AG09309 (cell line): ENCODE measurements around the gene UQCRC2.
"Not testable (repeated sequence)": the region's sequence is repeated elsewhere in the genome, so short reads cannot be mapped to it uniquely, and the experiment has no call there.

ENCODE experiments used
- DNase-seq: peaks from one replicate; pipeline ENCODE4 v3.0.0-alpha.2; 2010; ENCODE audit warnings: low read depth
- H3K4me3 ChIP-seq: 2 replicates; pipeline ENCODE4 v1.5.1; 2011; ENCODE audit warnings: mild to moderate bottlenecking, low read depth, low read length, moderate library complexity; ENCODE audit not compliant: control insufficient read depth
- TF ChIP-seq, protein P1 (sequence below): IDR thresholded peaks from 2 replicates; pipeline ENCODE4 v1.5.1; 2011; ENCODE audit warnings: mild to moderate bottlenecking, low read depth, low read length, inconsistent platforms; ENCODE audit not compliant: insufficient read depth, control insufficient read depth; ENCODE audit errors: missing control alignments

UQCRC2 gene

DNA sequence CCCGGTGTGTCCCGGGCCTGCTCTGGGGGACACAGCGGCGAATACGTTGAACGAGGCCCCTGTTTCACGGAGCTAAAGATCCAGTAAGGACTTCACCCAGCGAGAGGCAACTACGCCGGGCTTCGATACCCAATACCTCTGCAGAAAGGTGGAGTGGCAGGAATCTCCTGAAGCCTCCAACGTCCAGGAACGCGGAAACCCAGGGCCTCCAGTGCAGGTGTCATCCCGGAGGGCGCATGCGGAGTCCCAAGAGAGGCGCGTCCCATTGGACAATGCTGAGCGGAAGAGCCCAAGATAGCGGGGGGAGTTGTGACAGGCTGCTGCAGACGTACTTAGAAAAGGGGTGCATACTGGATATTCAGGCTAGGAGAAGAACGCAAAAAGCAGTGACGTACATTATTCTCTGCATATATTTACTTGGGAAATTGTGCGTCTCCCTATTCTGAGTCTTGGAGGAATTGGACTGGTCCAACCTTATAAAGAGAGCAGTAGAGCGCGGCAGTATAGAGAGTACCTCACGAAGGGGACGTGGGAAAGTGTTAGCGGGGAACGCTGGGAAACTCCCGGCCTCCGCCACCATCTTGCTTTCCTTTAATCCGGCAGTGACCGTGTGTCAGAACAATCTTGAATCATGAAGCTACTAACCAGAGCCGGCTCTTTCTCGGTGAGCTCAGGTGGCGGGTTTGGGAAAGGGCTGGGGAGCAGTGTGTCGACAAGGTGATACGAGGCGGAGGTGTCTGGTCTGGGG lies at the start of gene UQCRC2:
TSS of gene UQCRC2 (plus strand) at position 569 of the 748 bp plus-strand sequence. CDS start at position 632, 63 bp downstream.
- H3K4me3 ChIP-seq: peak within 1 kb of the TSS; percentile 90
- TF ChIP-seq, protein P1, sequence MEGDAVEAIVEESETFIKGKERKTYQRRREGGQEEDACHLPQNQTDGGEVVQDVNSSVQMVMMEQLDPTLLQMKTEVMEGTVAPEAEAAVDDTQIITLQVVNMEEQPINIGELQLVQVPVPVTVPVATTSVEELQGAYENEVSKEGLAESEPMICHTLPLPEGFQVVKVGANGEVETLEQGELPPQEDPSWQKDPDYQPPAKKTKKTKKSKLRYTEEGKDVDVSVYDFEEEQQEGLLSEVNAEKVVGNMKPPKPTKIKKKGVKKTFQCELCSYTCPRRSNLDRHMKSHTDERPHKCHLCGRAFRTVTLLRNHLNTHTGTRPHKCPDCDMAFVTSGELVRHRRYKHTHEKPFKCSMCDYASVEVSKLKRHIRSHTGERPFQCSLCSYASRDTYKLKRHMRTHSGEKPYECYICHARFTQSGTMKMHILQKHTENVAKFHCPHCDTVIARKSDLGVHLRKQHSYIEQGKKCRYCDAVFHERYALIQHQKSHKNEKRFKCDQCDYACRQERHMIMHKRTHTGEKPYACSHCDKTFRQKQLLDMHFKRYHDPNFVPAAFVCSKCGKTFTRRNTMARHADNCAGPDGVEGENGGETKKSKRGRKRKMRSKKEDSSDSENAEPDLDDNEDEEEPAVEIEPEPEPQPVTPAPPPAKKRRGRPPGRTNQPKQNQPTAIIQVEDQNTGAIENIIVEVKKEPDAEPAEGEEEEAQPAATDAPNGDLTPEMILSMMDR: no peak
- peak; percentile 79 for DNase-seq

DNA sequence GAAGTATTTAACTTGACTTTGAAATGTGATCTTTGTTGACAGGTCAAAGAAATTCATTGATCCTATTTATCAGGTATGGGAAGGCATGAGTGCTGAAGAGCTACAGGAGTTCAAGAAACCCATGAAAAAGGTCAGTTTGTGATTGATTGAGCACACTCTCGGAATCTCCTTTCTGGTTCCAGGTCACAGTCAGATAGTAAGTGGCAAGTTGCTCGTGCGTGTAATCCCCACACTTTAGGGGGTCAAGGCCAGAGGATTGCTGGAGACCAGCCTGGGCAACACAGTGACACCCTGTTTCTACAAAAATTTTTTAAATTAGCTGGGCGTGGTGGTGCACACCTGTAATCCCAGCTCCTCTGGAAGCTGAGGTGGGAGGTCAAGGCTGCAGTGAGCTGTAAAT lies 20.5 kb upstream of the UQCRC2 start:
- not testable (repeated sequence) for H3K4me3 ChIP-seq, DNase-seq

DNA sequence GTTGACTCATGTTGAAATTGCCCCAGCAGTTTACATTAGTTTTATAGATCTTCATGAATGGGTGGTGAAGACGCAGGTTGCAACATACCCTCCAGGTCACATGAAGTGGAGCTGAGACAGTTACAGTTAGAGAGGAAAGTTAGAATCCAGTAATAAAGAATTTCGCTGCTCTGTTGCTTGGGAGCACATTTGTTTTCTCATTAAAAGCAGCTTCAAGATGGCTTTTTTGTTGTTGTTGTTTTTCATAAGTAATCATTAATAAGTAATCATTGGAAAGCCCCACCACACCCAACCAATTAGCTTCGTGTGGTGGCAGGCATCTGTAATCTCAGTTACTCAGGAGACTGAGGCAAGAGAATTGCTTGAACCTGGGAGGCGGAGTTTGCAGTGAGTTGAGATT lies 19.8 kb upstream of the UQCRC2 start:
- H3K4me3 ChIP-seq, DNase-seq: not testable (repeated sequence)

DNA sequence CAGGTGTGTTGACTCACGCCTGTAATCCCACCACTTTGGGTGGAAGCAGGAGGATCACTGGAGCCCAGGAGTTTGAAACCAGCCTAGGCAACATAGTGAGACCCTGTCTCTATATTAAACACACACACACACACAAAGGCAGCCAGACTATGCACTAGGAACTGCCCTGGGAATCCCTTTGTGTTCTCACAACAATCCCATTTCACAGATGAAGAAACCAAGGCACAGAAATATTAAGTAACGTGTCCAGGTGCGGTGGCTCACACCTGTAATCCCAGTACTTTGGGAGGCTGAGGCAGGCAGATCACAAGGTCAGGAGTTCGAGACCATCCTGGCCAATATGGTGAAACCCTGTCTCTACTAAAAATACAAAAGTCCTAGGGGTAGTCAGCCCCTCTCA lies 19.4 kb upstream of the UQCRC2 start:
- not testable (repeated sequence) for H3K4me3 ChIP-seq, DNase-seq

DNA sequence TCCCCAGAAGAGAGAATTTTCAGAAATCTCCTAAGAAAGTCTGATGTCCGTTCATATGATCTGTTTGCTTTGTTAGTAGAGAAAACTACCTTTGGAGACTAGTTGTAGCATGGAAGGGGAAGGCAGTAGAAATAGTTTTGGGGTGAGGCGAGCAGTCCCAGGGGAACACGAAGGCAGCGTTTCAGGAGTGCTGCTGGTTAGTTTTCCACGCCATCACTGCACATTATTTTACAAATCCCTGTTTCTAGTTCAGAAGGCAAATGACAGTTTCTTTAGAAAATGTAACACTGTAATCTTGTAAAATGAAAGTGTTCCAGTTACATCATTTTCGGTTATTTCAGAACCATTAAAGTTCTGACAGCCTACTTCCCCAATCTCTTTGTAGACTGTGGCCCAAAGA lies 16.9 kb upstream of the UQCRC2 start:
- H3K4me3 ChIP-seq, DNase-seq: not testable (repeated sequence)

DNA sequence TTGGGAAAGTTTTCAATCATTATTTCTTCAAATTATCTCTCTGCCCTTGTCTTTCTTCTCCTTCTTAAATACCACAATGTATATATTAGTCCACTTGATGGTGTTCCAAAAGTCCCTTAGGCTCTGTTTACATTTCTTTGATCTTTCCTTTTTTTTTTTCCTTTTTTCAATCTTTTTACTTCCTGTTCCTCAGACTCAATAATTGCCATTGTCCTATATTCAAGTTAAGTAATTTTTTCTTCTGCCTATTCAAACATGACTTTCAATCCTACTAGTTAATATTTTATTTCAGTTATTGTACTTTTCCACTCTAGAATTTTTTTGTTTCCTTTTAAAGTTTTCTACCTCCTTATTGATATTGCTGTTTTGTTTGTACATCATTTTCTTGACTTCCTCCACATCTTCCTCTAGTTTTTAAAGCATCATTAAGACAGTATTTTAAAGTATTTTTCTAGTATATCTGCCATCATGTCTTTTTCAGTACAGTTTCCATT lies 15.8 kb upstream of the UQCRC2 start:
- TF ChIP-seq, protein P1: no peak
- no peak for DNase-seq
- no peak overlapping the region for H3K4me3 ChIP-seq

DNA sequence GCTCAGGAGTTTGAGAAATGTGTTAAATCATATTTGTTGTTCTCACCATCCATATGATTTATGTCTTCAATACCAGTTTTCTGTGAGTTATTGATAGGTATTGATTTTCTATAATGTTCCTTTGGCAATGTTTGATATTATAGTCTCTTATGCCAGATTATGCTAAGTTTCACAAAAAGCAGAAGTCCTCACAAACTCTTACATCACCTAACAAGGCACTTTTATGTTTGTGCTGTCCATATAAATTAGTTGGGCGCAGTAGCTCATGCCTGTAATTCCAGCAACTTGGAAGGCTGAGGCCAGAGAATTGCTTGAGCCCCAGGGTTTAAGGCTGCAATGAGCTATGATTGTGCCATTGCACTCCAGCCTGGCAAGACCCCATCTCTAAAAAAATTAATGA lies 12.6 kb upstream of the UQCRC2 start:
- TF ChIP-seq, protein P1: no peak
- no peak overlapping the region for H3K4me3 ChIP-seq
- no peak for DNase-seq

DNA sequence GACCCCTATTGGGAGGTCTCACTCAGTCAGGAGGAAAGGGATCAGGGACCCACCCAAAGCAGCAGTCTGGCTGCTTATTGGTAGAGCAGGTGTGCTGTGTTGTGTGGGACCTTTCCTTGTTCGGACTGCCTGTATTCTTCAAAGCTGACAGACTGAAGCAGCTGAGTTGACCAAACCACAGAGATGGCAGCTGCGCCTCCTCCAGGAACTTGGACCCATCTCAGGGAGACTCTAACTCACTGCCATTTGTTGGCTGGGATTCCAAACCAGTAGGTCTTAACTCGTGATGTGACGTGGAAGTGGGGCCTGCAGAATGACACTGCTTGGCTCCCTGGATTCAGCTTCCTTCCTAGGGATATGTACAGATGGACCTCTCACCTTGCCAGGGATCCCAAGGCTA lies 9.6 kb upstream of the UQCRC2 start:
- DNase-seq: no peak

More for the DNA sequence above, 9.6 kb upstream of the UQCRC2 start:
- TF ChIP-seq, protein P1: no peak
- H3K4me3 ChIP-seq: no peak overlapping the region
